Hematopoietic multipotent progenitor cell treated with erythropoietin and hydrocortisone succinate and interleukin-3 and kit ligand, for 4 days (in vitro differentiated cells): Measurements from ENCODE around the gene UFM1.
A peak's percentile ranks its signal among the peaks of the same experiment; 100 is the strongest.
"Not testable (repeated sequence)": the region's sequence is repeated elsewhere in the genome, so short reads cannot be mapped to it uniquely, and the experiment has no call there.

Experiments used
- DNase-seq: peaks from one replicate; pipeline ENCODE4 v3.0.0-alpha.2; 2015

UFM1 gene

GRCh38 chr13:38349390-38350113 lies at the start of gene UFM1:
UFM1 (plus strand) TSS chr13:38349851; CDS start chr13:38349920, 69 bp downstream.
- peak; percentile 98 for DNase-seq

GRCh38 chr13:38301236-38301635 lies 48.4 kb upstream of the UFM1 start:
- DNase-seq: no peak

- DNase-seq: no peak
Measured at GRCh38 chr13:38303816-38304320, 45.8 kb upstream of the UFM1 start.

DNA sequence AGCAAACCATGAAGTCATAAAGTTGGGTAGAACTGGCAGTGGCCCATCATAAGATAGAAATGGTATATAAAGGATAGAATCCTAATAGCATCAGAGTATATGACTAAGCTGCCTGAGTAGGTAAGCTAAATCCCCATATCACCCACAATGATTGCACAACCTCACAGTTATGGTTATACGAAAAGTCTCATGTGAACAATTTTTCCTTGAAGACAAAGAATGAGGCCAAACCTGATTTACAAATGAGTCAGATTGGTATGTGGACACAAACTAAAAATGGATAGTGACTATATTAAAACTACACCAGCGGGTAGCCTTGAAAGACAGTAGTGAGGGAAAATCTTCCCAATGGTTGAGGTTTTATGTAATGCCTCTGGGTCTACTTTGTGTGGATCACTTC lies 40.9 kb upstream of the UFM1 start:
- no peak for DNase-seq

DNA sequence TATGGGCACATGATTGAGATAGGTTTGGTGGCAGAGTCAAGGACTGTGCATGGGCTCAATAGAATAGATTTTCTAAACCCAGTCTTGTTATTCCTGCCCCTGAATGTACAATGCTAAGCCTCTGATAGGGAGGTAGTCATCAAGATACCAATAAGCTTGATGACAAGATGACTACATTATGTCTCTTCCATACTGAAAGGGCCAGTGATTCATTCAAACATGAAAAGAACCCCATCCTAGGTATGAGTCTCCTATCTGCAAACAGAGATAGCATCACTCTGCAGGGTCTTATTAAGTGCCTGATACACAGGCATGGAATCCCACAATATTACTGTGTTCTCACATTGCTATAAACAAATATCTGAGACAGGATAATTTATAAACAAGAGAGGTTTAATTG lies 40.3 kb upstream of the UFM1 start:
- no peak for DNase-seq

- DNase-seq: not testable (repeated sequence)
Measured at GRCh38 chr13:38311175-38311574, 38.5 kb upstream of the UFM1 start.

GRCh38 chr13:38316129-38316528 lies 33.5 kb upstream of the UFM1 start:
- no peak for DNase-seq

DNA sequence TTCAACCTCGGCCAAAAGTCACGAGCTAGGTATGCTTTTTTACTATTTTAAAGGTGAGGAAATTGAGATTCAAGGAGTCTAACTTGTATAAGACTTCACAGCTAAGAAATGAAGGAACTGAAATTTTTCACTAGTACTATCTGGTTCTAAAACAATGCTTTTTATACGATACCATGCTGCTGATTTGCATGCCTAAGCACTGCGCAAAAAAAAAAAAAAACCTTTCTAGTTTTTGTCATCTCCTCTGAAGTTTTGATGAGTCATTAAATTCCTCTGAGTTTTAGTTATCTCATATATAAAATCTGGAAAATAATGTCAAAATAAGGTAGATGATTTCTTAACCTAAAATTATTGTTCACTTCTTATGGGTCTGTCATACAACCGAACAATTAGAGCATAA lies 28.0 kb upstream of the UFM1 start:
- no peak for DNase-seq

DNA sequence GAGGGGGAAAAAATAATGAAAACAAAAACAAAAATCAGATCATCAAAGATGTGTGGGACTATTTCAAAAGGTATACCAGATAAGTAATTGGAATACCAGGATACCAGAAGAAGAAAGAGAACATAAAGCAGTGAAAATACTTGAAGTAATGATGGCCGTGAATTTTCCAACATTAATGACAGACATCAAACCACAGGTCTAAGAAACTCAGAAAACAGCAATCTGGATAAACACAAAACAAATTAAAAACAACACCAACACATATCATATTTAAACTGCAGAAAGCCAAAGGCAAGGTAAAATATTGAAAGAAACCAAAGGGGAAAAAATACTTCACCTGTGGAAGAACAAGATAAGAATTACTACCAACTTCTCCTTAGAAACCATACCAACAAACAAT lies 24.2 kb upstream of the UFM1 start:
- DNase-seq: no peak

- no peak for DNase-seq
Measured at GRCh38 chr13:38328699-38329098, 21.0 kb upstream of the UFM1 start.

GRCh38 chr13:38334845-38335244 lies 14.8 kb upstream of the UFM1 start:
- no peak for DNase-seq

- no peak for DNase-seq
Measured at GRCh38 chr13:38338089-38338488, 11.6 kb upstream of the UFM1 start.

- peak; percentile 23 for DNase-seq
Measured at GRCh38 chr13:38340624-38341023, 9.0 kb upstream of the UFM1 start.

DNA sequence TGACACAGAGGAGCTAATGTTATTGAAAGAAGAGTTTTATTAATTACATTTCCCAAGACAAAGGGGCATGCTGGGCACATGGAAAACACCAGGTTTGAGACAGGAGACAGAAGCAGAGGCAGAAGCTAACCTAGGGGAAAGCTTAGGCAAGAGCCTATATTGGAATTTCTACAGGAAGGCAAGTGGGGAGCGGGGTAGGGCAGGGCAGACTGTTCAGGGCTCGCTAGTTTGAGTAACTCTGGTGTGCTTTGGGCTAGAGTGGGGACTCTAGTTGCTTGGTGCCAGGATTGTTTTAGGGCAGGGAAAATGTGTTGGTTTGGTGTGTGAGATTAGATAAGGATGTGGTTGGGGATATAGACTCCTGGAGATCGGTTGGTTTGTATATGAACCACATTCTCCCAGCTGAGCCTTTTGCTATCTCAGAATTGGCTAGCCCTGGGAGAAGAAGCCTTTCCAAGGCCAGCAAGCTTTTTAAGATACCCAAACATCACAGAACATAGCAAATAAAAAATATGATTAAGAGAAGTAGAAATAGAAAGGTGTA lies 8.4 kb upstream of the UFM1 start:
- DNase-seq: peak; percentile 93

GRCh38 chr13:38346764-38347163 lies 2.9 kb upstream of the UFM1 start:
- DNase-seq: no peak

- DNase-seq: no peak
Measured at GRCh38 chr13:38348861-38349389, 726 bp upstream of the UFM1 start.

DNA sequence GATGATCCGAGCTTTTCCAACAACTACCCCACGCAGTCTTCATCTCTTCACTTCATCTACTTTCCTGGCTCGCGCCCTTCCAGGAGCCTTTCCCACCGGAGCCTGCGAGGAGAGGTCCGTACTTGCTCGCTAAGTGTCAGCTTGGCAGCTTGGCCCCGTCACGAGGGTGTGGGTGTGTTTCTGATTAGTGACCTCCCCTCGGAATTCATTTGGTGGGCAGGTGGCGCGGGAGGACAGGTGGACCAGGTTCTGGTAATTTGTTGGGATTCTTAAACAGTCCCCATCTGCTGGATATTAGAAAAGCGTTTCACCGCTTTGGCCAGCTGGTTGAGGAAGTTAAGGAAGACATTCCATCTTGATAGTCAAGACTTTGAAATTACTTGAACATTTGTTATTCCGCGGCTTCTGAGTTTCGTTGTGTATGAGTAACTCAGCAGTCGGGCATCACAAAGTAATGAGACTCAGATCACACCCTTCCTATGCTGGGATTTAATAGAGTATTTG lies 515 bp downstream of the UFM1 start:
- peak; percentile 72 for DNase-seq

DNA sequence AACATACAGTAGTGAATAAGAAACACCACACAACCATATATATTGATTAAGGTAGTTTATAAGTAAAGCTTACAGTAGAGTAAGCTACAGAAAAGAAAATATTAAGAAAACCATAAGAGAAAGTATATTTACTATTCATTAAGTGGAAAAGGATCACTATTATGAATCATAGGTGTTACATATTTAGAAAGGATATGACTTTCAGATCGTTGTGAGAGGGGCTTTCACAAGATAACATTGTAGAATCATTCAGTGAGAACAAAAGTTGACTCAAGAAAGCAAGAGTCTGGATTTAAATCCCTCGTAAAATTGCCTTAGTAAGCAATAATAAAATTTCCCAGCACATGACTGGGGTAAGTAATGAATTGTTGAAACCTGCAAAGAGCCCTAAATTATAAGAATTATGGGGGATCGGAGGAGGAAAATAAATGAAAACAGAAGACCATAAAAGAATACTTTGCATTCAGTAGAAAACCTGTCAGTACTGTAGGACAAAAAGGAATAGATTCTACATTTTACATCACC lies 6.0 kb downstream of the UFM1 start:
- DNase-seq: no peak

GRCh38 chr13:38358684-38359083 lies 9.0 kb downstream of the UFM1 start:
- no peak for DNase-seq

DNA sequence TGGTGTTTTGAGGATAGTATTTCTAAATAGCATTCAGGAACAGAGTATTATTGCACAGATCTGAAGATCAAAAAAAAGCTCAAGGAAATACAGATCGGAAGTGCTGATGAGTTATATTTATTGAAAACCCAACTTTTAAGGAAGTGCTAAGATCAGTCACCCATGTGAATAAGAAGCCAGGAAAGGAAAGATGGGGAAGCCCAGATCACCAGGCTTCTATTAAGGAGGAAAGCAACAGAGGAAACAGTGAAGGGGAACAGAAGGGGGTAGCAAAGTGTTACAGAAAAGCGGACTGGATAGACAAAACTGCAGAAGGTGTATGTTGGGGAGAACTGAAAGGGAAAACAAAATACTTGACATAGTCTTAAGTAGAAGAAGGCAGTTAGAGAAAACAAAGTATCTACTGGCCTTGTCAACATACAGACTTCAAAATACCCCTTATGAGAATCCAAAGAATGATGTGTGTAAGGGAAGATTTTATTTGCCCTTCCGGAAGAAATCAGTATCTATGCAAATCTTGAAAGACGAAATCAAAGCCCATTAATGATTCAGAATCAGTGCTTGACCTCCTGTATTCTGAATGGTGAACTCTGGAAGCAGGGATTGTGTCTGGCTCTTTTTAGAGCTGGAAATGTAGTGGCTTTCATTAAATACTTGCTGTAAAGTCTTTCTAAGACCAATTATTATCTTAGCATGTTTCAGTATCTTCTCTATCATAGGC lies 12.1 kb downstream of the UFM1 start:
- DNase-seq: no peak

DNA sequence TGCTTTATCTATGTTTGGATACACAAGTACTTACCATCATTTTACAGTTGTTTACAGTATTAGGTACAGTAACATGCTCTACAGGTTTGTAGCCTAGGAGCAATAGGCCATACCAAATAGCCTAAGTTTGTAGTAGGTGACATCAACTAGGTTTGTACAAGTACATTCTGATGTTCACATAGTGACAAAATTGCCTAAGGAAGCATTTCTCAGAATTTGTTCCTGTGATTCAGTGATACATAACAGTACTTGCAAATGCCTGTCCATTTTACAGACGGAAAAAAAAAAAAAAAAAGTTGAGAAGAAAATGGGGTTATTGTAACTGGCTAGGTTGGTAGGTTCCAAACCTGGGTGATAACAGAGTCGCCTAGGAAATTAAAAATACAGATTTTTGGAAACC lies 13.6 kb downstream of the UFM1 start:
- no peak for DNase-seq

DNA sequence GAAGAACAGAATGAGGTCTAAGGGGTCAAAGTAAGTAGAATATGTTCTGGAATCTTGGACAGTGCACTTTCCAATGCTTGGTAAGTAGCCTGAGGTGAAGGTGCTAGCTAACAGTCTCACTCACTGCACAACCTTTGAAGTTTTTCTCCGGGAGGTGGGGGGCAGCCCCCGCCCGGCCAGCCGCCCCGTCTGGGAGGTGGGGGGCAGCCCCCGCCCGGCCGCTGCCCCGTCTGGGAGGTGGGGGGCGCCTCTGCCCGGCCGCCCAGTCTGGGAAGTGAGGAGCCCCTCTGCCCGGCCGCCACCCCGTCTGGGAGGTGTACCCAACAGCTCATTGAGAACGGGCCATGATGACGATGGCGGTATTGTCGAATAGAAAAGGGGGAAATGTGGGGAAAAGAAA lies 14.1 kb downstream of the UFM1 start:
- DNase-seq: not testable (repeated sequence)

DNA sequence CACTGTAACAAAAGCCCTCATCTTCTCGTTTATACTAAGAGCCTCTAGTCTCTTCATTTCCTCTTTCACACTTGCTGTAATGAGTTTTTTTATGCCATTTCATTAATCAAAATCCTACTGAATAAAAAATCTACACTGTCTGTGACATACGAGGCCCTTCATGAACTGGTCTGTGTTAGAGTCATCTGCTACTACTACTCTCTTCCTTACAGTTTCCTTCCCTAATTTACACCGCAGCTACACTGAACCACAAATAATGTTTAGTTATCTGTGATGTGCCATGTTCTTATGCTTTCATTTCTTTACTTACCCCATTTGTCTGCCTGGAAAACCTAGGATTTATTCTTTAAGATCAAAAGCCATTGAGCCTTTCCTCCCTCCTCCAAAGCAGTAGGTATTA lies 16.0 kb downstream of the UFM1 start:
- peak; percentile 66 for DNase-seq
